Measurements from ENCODE around the gene TFB1M.

TFB1M gene

DNA sequence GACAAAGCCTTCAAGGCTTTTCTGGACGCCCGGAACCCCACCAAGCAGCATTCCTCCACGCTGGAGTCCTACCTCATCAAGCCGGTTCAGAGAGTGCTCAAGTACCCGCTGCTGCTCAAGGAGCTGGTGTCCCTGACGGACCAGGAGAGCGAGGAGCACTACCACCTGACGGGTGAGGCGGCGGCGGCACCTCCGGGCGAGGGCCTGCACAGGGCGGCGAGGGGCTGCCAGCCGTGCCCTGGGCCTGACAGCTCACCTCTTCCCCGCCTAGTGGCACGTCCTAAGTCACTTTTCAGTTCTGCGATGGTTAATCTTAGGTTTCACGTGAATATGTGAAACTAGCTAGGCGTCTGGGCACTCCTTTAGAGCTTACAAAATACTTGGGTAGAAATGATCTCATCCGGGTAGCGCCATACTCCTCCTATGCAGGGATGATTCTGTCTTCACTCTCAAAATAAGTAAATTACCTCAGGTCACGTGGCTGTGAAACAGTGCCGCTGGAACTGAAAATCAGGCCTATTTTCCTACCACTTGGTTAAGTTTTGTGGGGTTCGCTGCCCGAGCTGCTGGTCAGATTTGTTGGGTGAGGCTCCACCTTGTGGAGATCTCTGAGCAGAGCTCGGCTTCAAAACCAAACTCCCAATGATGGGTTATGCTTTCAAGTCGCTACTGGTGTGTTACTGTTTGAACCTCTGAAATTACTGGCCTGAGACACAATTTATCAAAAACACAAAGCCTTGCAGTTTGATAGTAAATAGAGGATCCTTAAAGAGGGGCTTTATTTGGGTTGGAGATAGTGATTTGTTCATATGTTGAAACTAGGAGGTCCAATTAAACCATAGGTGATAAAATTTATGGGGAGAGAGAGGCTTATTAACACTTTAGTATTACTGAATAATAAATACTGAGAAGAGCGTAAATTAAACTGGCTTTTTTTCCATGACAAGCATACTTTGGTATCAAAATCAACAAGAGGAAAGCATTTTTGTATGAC lies 66.0 kb downstream of the TFB1M start:
- no peak overlapping the region for H3K4me3 ChIP-seq (ENCODE audit: low read length)
- DNase-seq (ENCODE audit: low read depth), result peak; percentile 22
- TF ChIP-seq, protein P1, sequence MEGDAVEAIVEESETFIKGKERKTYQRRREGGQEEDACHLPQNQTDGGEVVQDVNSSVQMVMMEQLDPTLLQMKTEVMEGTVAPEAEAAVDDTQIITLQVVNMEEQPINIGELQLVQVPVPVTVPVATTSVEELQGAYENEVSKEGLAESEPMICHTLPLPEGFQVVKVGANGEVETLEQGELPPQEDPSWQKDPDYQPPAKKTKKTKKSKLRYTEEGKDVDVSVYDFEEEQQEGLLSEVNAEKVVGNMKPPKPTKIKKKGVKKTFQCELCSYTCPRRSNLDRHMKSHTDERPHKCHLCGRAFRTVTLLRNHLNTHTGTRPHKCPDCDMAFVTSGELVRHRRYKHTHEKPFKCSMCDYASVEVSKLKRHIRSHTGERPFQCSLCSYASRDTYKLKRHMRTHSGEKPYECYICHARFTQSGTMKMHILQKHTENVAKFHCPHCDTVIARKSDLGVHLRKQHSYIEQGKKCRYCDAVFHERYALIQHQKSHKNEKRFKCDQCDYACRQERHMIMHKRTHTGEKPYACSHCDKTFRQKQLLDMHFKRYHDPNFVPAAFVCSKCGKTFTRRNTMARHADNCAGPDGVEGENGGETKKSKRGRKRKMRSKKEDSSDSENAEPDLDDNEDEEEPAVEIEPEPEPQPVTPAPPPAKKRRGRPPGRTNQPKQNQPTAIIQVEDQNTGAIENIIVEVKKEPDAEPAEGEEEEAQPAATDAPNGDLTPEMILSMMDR (conservative IDR thresholded peaks at IDR 0.05; ENCODE audit: low read depth, low read length), result peak; percentile 89

GRCh38 chr6:155247618-155248007 lies 66.7 kb downstream of the TFB1M start:
- peak; percentile 54 for DNase-seq (ENCODE audit: low read depth)

GRCh38 chr6:155246825-155247224 lies 67.5 kb downstream of the TFB1M start:
- TF ChIP-seq, protein P1 (conservative IDR thresholded peaks at IDR 0.05; ENCODE audit: low read depth, low read length), result no peak
- no peak overlapping the region for H3K4me3 ChIP-seq (ENCODE audit: low read length)
- no peak for DNase-seq (ENCODE audit: low read depth)

More at GRCh38 chr6:155247618-155248007, 66.7 kb downstream of the TFB1M start:
- no peak overlapping the region for H3K4me3 ChIP-seq (ENCODE audit: low read length)
- TF ChIP-seq, protein P1 (conservative IDR thresholded peaks at IDR 0.05; ENCODE audit: low read depth, low read length), result no peak

DNA sequence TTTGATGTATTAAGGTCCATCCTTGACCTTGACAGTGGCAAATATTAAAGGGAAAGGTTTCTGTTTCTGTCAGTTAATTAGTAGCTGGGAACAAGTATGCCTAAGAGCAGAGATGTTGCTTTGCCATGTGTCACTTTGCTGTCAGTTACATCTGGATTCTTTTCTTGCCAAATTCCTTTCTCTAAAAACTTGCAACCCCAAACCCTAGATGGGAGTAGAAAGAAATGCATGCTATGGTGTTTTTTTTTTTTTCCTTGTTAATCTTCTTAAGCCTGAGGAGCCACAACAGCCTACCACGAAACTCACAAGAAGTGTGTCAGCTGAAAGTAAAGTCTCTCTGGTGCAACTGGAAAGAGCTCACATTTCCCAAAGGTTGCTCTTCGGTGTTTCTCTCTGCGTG lies 68.5 kb downstream of the TFB1M start:
- DNase-seq (ENCODE audit: low read depth), result peak; percentile 70
- TF ChIP-seq, protein P1 (conservative IDR thresholded peaks at IDR 0.05; ENCODE audit: low read depth, low read length), result no peak
- H3K4me3 ChIP-seq (ENCODE audit: low read length), result no peak overlapping the region

DNA sequence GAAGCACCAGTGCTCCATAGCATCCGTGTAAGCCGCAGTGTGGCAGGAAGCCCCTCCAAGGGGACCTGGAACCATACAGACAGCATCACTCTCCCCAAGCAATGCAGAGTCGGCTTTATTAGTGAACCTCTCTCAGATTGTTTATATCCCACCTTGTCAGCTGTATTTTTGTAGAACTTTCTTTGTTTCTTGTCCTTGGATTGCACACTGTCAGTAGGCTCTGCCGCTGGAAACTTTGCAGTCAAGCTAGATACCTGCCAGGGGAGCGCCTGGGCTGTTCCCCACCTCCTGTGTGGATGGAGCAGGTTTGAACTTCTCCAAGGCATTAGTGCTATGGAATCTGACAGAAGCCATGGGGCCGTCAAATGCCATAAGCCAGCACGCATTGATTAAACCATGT lies 69.1 kb downstream of the TFB1M start:
- no peak overlapping the region for H3K4me3 ChIP-seq (ENCODE audit: low read length)
- TF ChIP-seq, protein P1 (conservative IDR thresholded peaks at IDR 0.05; ENCODE audit: low read depth, low read length), result no peak
- no peak for DNase-seq (ENCODE audit: low read depth)

DNA sequence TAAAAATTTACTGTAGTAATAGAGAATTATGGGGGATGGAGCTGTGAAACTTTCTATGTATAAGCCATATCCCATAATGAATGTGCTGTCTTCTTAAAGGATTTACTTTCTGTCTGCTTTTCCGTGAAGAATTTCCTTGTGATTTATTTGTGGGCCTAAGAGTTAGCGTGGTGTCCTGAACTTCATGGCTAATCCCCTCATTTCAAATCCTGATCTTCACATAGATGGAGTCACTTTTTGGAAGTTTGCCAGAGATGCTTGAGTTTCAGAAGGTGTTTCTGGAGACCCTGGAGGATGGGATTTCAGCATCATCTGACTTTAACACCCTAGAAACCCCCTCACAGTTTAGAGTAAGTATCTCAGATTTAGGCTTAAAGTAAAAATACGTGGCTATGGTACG lies 69.8 kb downstream of the TFB1M start:
- DNase-seq (ENCODE audit: low read depth), result peak; percentile 90
- TF ChIP-seq, protein P1 (conservative IDR thresholded peaks at IDR 0.05; ENCODE audit: low read depth, low read length), result no peak
- H3K4me3 ChIP-seq (ENCODE audit: low read length), result no peak overlapping the region

DNA sequence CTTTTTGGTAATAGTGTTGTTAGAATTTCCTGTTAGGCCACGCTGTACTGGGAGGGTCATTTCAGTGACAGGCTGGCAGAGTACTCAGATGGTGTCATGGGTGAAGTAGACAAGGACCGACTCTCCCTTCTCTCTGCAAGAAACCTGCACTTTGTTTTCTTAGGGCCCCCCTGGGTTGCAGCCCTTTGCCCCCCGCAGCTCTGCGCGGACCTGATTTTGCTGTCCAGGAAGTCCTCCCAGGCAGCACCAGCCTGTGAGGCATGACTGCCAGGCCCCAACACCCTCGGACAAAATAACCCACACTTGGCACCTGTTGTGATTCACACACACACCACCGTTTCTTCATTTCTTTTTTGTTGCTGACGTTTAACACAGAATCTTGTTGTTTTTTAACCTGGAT lies 72.3 kb downstream of the TFB1M start:
- H3K4me3 ChIP-seq (ENCODE audit: low read length), result no peak overlapping the region
- no peak for DNase-seq (ENCODE audit: low read depth)
- TF ChIP-seq, protein P1 (conservative IDR thresholded peaks at IDR 0.05; ENCODE audit: low read depth, low read length), result no peak

All from retinal pigment epithelial cell (primary cell).